ENCODE results near the gene LHPP.
"Not testable (repeated sequence)": the region's sequence is repeated elsewhere in the genome, so short reads cannot be mapped to it uniquely, and the experiment has no call there.

Gene LHPP

DNA sequence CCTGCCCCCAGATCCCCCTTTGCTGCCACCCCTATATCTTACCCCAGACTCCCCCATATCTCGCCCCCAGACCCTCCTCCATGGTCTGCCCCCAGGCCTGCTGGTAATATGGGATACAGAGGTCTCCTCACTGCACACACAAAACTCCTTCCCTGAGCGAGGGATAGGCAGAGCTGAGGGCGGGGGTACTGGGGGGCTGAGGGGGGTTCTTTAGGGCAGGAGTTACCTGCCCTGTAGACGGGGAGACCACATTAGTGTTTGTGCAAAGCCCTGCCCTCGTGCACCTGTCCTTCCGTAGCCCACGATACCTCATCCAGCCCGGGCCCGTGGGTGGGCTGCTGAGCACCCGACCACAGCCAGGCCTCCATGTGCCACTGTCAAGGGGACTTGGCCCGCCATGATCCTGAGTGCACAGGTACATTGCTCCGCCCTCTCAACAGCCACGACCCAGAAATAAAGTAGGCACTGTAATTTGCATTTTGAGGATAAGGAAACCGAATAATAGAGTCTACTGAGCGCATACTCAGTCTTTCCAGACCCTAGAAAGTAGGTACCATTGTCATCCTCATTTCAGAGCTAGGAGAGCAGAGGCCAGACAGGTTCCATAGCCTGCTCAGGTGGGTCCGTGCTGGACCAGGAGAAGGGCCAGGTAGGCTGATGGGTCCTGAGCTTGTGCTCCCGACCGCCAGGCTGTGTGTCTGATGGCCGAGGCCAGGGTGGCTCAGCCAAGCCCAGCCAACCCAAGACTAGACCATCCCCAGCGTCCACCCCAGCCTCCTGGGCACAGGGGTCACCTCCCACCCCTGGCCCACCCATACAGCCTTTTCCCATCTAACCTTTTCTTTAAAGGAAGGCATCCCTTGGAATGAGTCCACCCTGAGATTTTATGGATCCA is 115.2 kb downstream of the LHPP start:
- DNase-seq = no peak

DNA sequence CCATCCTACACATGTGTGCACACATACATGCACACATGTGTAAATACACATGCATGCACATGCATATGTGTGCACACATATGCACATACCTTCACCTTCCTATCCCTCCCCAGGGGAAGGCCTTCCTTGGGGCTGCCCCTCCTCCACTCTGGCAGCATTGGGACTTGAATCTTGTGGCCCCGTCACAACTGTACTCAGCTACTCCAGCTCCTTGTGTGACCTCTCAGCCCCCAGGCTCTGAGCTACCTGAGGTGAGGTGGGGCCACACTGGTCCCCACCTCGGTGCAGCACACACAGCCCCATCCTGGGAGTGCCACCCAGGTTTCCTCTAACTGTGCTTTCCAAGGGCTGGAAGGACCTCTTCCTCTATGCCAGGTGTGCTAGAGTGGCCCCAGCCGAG is 116.0 kb downstream of the LHPP start:
- no peak for DNase-seq

DNA sequence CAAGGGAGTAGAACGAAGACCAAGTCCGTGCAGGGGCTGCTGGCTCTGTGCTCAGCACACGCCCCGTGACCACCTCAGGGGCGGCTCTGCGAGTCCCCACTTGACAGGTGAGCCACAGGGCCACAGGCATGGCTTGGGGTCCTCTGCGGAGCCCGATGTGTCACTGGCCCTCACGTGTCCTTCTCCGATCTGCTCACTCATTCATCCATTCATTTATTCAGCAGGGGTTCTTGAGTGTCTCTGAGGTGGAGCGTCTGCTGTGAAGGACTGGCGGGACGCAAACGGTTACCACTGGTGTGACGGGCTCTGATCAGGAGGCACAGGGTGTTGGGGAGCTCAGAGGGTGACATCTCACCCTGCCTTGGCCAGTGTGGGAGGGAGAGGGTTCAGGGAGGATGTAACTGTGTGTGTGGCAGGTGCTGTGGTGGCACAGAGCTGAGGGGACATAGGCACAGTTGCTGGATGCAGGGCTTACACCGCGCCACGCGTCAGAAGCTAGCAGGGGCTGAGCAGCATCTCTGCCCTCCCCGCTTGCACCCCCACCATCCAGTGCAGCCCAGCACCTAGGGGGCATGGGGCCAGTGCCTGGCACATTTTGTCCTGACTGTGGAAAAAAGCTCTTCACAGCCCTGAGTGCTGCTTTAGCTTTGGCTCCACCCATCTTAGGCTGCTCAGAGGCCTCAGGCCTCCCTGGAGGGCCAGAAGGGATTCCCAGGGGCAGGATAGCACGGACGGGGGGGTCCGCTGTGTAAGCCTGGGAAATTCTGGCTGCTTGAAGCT is 116.8 kb downstream of the LHPP start:
- DNase-seq = no peak

DNA sequence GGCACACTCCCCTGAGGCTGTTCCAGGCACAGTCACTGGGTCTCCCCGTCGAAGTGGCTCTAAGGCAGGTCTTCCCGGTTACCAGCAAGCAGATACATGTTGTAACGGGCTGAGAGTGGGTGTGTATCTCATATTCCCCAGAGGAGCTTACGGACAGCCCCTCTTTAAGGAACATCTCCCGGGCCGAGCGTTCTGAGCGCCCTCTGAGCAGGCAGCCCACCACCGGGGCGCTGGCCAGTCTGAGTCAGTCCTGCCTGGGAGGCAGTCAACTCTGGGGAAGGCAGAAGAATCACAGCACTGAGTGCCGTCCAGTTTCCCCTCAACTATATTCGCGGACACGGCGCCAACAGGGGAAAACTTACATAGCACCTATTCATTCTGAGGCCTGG is 117.4 kb downstream of the LHPP start:
- DNase-seq = no peak

DNA sequence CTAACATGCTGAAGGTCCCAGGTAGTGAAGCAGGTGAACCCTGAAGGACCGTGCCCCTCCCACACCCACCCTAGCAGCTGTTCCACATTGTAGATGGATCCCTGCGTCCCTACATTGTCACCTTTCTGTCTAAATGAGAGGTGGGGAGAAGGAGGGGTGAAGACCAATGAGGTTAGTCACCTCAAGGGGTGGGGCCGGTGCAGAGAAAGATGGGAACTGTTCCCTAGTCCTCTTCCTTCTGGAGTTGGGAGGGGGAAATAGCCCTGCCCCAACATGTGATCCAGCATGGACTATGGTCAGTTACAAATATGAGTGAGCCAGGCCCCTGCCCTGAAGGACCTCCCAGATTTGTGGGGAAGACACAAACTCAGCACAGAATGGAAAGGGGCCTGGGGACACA is 124.5 kb downstream of the LHPP start:
- no peak for DNase-seq

DNA sequence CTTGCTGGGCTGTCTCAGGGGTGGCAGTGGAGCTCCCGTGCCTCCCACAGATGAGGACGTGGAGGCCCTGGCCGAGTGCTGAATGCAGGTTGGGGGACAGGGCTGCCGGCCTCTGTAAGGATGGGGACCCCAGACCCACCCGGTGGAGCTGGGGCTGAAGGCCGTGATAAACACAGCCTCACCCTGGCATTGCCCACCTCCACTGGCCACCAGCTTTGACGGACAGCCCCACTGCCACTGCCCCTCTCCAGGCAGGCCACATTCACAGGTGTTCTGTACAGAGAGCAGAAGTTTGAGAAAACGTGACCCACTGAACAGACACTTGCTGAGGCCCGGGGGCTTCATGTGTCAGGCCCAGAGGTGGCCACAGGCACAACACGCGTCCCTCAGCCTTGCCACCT is 126.2 kb downstream of the LHPP start:
- DNase-seq = no peak

DNA sequence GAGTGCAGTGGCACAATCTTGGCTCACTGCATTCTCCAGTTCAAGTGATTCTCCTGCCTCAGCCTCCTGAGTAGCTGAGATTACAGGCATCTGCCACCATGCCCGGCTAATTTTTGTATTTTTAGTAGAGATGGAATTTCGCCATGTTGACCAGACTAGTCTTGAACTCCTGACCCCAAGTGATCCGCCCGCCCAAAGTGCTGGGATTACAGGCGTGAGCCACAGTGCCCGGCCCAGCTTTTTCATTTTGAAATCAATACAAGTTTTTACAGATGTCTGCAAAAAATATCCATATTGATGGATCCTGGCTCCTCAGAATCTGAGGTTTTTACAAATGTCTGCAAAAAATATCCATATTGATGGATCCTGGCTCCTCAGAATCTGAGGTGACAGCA is 126.7 kb downstream of the LHPP start:
- DNase-seq = not testable (repeated sequence)

DNA sequence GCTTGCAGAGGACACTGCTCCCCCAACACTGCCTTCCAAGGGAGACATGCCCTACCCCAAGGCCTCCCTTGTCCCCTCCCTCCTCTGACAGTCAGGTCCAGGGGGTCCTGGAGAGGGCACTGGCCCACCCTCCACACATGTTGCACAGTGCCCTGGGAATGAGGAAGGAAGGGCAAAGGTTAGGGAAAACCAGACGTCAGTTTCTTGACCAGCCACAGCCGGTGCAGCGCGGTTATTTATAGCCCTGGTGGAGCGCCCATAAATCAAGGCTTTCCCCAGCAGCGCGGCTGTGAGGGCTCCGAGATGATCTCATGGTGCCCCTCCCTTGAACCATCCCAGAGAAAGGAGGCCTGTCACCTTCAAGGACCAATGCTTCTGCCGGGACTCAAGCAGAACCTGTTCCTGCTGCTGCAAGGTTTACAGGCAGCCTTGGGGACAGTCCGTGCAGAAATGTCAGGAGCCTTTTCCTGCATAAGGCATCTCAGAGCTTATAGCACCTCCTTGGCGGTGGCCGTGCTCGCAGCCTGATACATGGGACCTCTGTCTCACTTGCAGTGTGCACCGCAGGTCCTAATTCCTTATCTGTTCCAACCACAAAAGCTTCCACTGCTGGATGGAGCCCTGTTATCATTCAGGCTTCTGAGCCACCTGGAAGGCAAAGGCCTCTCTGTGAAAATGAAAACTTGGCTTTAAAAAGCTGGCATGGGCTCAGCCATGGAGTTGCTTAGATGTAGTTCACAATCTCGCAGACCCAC is 127.3 kb downstream of the LHPP start:
- no peak for DNase-seq

DNA sequence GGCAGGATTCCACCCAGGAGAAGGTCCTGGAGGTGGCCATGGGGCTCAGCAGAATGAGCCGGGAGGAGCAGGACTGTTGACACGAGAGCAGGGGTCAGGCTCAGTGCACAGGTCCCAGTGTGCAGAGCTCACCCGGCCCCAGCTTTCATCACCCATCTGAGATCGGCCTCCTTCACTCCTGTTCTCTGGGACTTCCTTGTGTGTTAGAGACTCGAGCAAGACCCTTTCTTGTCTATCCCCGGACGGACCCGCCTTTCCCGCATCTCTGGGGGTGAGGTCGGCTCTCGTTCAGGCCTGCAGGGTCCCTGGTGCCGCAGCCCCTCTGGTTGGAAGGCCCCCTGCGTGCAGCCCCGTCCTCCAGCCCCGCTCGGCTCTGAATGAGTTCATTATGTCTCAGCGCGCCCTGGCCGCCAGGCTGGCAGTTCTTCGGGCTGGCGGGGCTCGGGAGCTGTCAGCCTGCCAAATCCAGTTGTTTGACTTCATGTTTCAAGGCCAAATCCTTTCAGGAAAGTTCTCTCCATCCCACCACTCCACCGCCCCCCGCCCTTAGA is 127.9 kb downstream of the LHPP start:
- DNase-seq = no peak

DNA sequence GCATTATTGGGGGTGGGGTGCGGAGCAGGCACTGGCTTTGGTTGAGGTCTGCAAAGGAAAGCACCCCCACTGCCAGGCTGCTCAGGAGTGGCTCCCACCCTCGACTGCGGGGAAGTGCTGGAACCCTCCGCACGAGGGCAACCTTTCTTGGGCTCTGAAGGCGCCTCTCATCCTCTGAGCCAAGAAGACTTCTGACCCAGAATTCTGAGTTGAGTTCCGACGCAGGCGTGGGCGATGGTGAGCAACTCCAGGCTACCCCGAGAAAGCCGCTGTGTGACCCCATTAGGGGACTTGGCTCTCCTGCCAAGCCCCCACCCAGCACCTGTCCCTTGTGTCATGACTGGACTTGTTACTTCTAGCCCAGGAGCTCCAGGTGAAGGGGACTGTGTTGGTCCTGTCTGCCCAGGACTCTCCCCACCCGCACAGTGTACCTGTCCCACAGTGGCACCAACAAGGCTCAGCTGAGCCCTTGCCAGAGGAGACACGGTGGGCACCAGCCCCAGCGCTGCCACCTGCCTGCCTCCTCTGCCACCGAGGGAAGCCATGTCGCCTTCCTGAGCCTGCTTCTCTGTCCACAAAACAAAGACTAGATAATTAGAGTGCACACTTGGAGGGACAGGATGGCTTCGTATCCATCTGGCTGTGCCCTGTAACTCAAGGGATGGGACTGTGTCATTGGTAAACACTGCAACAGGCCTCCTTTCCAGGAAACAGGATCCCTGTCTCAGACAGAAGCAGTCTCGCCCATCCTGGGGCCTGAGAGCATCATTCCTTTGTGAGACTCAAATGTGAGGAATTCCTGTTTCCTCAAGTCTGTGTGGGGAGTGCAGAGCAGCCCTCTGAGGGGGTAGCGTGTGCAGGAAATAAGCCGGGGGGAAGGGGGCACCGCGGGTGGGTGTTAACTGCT is 128.8 kb downstream of the LHPP start:
- no peak for DNase-seq

DNA sequence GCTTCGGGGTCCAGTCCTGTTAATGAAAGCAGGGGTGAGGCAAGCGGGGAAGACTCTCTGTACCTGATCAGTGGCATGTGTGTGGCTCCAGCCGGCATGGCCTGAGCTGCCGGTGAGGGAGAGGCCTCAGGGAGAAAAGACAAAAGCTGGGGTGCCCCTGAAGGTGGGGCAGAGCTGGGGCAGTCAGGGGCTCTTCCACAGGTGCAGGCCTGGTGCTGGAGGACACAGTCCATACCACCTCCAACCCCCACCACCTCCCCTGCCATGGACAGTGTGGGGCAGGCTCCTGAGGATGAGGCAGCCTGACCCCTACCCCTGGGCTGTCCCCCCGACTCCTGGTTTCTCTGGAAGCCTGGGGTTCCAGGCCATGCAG is 129.5 kb downstream of the LHPP start:
- no peak for DNase-seq

DNA sequence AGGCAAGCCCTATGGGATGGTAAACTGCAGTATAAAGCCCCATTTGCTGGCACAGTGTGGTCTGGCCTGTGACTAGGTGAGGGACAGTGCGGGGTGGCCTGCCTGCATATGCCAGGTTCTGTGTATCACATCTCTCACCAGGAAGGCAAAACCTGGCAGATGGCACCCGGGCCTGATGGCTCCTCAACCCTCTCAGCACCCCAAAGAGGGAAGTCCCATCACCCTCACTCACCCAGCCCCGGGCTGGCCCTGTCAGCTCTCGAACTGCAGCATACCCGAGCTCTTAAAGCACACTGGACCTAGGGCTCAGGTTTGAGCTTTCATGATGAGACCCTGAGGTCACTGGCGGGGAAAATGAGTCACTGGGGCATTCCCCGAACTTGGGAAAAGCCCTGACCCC is 130.5 kb downstream of the LHPP start:
- DNase-seq = no peak

DNA sequence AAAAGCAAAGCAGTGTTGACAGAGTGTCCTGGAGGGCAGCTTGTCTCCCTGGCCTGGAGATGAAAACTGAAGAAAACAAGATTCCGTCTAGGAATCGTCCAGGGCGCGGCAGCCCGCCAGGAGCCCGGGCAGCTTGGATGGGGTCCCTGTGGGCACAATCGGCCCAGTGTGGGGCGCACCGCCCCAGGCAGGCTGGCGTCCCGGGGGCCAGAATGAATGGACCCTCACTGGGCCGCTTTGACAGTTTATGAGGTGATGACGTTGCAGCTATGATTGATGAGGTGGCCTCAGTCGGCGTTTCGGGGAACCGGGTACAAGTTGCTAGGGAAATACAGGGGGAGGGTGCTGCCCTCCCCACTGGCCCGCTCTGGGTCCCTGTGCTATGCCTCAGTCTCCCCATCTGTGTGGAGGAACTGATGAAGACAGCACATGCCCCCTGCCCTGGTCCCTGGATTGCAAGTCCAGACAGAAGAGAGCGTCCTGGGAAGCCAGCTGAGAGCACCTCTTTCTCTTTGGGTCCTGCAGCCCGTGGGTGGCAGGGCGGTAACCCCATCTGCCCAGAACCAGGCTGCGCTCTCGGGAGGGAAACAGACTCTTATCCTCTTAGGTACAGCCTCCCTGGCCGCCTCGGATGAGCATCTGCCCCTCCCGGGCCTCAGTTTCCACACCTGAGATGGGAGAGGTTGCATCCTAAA is 131.3 kb downstream of the LHPP start:
- DNase-seq = no peak

DNA sequence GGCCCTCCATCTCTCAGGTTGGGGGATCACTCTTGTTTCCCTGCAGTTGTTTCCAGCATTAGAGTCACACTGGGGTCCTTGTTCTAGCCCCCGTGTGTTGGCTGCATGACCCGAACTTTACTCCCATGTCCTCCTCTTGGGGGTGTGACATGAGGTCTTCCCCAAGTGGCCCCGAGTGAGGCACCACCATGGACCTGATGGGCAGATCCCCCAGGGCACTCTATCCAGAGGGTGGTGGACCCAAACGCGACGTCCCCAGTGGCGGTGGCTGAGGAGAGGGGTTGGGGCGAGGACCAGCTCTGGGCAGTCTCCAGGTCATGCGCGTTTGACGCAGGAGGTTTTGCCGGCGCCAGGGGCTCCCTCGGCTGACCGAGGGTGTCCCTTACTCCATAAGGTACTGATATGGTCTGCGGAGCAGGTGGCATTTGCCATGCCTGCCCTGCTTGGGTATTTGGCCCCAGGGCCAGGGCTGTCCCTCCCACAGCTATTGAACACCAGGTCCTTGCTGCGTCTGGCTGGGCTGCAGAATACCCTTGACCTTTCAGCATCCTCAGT is 131.9 kb downstream of the LHPP start:
- DNase-seq = no peak

DNA sequence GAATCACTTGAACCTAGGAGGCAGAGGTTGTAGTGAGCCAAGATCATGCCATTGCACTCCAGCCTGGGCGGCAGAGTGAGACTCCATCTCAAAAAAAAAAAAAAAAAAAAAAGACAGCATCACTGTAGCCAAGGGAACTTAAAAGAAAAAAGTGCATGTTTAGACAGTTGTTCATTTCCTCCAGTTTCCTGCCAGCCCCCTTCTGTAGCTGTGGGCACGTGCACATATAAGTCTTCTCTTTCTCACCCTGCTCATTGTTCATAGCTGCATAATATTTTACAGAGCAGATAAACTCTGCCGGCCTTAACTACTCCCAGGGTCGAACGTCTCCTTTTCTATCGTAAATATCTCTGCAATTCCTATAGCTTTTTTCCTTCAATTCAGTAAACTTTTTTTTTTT is 132.6 kb downstream of the LHPP start:
- DNase-seq = no peak

DNA sequence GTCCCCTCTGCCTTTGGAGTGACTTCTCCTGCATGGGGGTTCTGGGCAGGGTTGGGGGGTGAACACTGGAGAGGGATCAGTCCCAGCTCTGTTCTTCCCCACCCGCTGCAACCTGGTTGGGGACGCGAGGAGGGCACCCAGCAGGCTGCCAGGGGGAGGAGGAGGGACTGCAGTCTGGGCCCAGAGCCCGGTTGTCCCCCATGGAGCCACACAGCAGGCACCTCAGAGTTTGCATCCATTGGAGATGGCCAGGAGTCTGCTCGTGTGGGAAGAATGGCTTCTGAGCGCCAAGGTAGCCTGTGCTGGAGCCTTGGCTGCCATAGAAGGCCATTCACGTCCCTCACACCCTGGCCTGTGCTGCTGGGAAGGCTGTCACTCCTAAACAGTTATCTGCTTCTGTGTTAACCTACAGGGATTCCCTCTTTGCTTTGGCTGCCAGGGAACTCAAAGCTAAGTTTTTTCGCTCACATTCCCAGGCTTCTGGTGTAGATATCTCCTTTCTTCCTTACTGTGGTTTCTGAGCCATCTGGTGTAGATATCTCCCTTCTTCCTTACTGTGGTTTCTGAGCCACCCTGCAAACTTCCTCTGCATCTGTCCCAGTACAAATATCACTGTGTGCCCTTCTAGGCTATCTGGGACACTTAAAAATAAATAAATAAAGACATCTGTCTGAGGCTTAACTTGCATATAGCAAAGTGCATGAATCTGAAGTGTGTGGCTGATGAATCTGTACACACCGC is 133.7 kb downstream of the LHPP start:
- DNase-seq = no peak

DNA sequence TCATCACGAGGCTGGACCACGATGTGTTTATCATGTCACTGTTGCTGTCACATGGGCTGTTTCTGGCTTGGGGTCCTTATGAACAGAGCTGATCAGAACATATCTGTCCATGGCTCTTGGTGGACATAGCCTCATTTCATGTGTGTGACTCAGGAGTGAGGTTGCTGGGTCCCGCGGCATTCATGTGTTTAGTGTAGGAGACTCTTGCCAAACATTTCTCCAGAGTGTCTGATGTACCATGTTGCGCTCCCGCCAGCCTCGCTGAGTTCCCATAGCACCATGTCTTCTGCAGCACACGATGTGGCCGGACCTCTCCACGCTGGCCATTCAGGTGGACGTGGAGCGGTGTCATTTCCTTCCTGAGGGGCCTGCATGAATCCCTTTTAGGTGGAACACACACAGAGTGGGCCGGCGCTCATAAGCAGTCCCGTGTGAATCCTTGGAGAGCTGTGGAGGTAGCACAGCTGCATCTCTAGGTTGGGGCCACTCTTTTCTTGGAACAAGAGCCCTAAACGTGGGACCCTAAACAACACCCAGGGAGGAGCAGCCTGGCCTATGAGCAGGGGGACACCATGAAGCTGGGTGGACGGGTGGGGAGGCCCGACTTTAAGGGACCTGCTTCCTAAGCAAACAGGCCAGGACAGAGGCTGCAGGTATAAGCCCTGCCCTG is 134.6 kb downstream of the LHPP start:
- DNase-seq = no peak

DNA sequence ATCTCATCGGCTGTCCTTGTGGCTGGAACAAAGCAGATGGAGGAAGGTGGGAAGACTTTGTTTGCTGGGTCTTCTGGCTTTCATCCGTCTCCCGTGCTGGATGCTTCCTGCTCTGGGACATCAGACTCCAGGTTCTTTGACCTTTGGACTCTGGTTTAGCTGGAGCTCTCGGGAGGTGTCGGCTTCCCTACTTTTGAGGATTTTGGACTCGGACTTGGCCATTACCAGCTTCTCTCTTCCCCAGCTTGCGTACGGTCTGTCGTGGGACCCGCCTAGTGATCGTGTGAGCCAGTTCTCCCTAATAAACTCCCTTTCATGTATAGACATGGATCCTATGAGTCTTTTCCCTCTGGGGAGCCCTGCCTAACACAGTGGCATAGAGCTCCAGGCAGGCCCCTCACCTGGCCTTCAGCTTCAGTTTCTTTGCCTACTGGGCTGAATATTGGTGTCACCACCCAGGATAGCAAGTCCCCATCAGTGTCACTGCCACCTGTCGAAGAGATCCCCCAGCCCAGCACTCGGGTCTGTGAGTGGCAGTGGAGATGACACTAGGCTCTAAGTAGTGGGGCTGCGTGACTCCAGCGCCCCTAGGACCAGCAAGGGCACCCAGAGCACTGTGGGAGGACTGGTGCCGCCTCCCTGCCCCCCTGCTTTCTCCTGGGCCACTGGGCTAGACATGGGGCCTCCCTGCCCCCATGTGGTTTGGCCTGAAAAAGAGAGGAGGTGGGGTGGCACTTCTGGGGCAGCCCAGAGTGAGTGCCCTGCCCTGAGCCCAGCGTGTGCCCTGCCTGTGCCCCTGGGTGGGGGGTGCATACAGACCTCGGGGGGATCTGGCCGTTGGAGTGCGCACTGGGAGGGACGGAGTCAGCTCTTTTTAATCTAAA is 135.6 kb downstream of the LHPP start:
- DNase-seq = no peak

DNA sequence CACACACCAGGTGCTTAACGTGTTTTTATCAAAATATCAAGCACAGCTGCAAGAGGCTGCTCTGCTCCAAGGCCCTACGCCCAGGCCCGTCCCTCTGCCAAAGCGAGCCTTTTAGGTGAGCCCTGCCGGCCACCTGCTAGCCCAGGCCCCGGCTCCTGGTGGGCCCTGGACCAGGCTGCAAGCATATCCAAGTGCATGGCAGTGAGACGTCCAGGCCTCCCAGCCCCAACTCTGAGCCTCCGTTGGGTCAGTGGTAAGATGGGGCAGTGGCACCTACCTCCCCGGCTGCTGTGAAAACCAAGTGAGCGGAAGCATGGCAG is 136.2 kb downstream of the LHPP start:
- no peak for DNase-seq

All from activated T-cell treated with anti-CD3 and anti-CD28 coated beads for 4 hours (primary cell).